ENCODE data around the gene ZFYVE9.
"Not testable (repeated sequence)": the region's sequence is repeated elsewhere in the genome, so short reads cannot be mapped to it uniquely, and the experiment has no call there.

The ZFYVE9 gene

DNA sequence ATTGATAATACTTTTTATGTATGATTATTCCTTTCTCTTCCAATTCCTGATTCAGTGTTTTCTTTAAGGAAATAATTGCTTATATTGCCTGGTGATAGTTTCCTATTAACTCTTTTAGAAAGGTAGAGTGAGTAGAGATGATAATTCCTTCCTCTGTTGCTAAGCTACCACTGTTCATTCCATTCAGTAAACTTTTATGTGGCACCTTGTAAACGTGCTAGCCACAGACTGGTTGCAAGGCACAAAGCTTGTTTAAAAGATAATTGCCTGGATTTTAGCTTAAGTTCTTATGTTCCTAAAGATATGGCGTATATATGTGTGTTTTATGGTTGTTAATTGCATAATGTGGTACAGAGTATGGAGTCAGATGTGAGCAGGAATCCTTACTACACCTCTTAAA lies 3.2 kb downstream of the ZFYVE9 start:
- no peak for DNase-seq (ENCODE audit: low read depth)

DNA sequence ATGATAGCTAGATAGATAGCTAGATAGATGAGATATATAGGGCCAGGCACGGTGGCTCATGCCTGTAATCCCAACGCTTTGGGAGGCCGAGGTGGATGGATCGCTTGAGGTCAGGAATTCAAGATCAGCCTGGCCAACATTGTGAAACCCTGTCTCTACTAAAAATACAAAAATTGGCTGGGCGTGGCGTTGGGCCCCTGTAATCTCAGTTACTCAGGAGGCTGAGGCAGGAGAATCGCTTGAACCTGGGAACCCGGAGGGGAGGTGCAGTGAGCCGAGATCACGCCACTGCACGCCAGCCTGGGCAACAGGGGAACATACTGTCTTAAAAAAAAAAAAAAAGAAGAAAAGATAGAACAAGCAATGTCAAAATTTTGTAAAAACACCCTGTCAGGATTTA lies 8.6 kb downstream of the ZFYVE9 start:
- not testable (repeated sequence) for DNase-seq (ENCODE audit: low read depth)

DNA sequence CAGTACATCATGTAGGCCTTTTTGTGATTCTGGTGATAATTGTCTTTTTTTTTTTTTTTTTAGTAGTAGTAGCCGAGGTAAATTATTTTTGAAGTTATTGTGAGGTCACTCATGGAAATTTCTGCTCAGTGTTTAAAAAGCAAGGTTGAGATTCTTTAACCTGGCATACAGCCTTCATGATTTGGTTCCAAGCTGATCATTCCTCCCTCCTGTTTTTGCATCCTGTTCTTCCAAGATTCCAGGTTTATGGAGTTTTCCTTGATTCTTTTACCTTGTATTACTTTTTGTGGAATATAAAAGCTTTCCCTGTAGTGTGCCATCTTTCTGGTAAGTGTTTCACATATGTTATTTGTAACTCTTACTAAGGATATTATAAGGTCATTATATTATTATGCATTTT lies 9.1 kb downstream of the ZFYVE9 start:
- no peak for DNase-seq (ENCODE audit: low read depth)

- DNase-seq (ENCODE audit: low read depth) = no peak
Observed at GRCh38 chr1:52152572-52152971, 10.7 kb downstream of the ZFYVE9 start.

DNA sequence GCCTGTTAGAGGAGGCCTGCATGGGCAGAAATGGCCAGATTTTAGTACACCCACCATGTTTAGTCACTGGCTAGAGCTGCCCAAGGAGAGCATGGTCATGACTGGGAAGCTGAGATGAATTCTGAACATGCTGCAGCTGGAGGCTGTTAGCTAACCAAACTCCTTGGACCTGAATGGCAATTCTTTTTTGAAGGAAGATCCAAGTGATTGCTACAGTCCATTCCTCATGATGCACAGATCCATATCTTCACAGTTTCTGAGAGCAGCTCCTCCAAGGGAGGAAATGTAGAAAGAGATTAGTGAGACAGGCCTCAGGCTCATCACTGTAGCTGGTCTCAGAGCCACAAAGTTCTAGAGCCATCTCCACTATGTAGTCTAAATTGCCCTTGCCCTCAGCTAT lies 11.1 kb downstream of the ZFYVE9 start:
- no peak for DNase-seq (ENCODE audit: low read depth)

DNA sequence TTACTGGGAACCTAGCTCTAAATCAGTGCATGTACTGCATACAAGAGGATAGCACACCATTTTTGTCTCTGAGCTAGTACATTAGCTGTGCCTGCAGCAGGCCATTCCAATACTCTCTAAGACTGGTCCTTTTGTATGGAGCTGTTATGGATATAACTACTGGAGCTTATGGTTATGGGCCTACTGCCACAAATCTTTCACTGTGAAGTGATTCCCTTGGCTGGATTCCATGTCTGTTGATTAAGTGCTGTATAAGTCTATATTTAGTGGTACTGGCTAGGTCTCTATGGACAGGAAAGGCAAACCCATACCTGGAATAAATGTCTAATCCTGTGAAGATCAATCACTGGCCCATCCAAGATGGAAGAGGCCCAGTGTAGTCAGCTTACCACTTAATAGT lies 12.0 kb downstream of the ZFYVE9 start:
- no peak for DNase-seq (ENCODE audit: low read depth)

- no peak for DNase-seq (ENCODE audit: low read depth)
Observed at GRCh38 chr1:52156460-52156859, 14.6 kb downstream of the ZFYVE9 start.

DNA sequence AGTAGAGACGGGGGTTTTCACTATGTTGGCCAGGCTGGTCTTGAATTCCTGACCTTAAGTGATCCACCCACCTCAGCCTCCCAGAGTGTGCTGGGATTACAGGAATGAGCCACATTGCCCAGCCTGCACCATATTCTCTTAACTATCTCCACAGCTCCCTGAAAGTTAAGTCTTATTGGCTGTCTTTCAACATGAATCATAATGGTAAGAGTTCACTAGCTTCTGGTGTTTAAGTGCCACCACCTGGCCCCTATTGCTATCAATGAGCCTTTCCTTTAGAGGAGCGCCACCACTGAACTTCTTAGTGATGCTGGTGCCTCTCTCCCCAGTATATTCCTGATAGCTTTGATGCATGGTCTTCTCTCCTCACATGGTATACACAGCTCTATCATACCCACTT lies 15.7 kb downstream of the ZFYVE9 start:
- DNase-seq (ENCODE audit: low read depth) = no peak

GRCh38 chr1:52158218-52158617 lies 16.3 kb downstream of the ZFYVE9 start:
- no peak for DNase-seq (ENCODE audit: low read depth)

- no peak for DNase-seq (ENCODE audit: low read depth)
Observed at GRCh38 chr1:52159033-52159789, 17.3 kb downstream of the ZFYVE9 start.

- no peak for DNase-seq (ENCODE audit: low read depth)
Observed at GRCh38 chr1:52162947-52163346, 21.1 kb downstream of the ZFYVE9 start.

- no peak for DNase-seq (ENCODE audit: low read depth)
Observed at GRCh38 chr1:52164604-52165003, 22.7 kb downstream of the ZFYVE9 start.

- DNase-seq (ENCODE audit: low read depth) = no peak
Observed at GRCh38 chr1:52166996-52167753, 25.3 kb downstream of the ZFYVE9 start.

- no peak for DNase-seq (ENCODE audit: low read depth)
Observed at GRCh38 chr1:52168373-52169080, 26.6 kb downstream of the ZFYVE9 start.

- not testable (repeated sequence) for DNase-seq (ENCODE audit: low read depth)
Observed at GRCh38 chr1:52171149-52171548, 29.3 kb downstream of the ZFYVE9 start.

DNA sequence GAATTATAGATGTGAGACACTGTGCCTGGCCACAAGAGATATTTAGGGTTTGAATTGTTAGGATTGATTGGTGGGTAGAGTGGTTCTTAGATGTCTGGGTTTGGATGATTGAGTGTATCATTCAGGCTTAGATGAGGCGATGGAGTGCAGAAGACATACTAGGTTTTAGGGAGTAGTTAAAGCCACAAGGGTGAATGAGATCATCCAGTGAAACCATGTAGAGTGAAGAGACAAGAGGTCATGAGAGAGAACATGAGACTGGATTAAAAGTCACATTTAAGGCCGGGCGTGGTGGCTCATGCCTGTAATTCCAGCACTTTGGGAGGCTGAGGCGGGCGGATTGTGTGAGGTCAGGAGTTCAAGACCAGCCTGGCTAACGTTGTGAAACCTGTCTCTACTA lies 37.2 kb downstream of the ZFYVE9 start:
- no peak for DNase-seq (ENCODE audit: low read depth)

- no peak for DNase-seq (ENCODE audit: low read depth)
Observed at GRCh38 chr1:52180176-52180575, 38.3 kb downstream of the ZFYVE9 start.

GRCh38 chr1:52181759-52182158 lies 39.9 kb downstream of the ZFYVE9 start:
- DNase-seq (ENCODE audit: low read depth) = not testable (repeated sequence)

GRCh38 chr1:52182328-52182727 lies 40.4 kb downstream of the ZFYVE9 start:
- DNase-seq (ENCODE audit: low read depth) = not testable (repeated sequence)

DNA sequence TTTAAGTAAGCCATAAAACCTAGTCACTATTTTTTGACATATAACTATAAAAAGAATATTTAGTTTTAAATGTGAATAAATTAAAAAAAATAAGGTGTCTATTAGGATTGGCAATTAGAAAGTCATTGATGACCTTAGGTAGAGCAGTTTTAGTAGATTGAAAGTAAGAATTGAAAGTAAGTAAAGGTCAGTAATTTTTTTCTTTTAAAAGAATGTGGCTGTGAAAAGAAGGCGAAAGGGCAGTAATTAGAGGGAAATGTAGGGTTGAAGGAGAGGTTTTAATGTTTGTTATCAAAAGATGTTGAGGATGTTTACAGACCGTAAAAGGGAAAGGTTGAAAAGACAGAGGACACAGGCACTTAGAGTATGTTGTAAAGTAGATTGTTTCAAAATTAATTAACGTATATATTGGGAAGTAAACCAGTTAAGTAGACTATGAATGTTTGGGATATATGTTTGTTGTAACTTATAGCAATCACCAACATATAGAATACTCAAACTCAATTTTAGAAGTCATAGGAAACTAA lies 41.0 kb downstream of the ZFYVE9 start:
- no peak for DNase-seq (ENCODE audit: low read depth)

GRCh38 chr1:52186449-52186848 lies 44.6 kb downstream of the ZFYVE9 start:
- DNase-seq (ENCODE audit: low read depth) = no peak

DNA sequence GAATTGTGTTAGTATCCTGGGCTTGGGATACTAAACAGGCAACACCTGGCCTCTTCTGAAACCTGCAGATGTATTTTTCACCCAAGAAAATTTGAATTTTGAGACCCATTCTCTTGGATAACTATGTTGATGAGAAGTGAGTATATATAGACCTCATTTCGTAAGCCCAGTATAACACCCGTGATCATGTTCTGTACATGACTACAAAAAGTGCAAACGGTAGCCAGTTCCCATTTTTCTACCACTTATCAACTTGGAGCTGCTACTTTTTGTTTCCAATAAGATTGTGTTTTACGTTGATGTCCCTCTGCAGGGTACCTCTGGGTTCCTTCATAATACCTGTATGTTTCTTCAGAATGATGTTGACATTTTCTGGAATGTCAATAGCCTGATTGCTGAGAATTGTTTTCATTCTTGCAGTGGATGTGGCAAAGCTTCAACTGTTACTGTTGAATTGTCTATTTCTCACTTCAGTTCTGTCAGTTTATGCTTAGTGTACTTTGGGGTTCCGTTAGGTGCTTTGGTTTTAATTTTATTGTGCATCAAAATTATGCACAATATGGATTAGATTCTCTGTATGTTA lies 48.1 kb downstream of the ZFYVE9 start:
- DNase-seq (ENCODE audit: low read depth) = no peak
